ENCODE measurements around the gene CMTM7.

- TF ChIP-seq CTCF (IDR thresholded peaks at IDR 0.05): no peak
- no peak for TF ChIP-seq POLR2AphosphoS5 (IDR thresholded peaks at IDR 0.05)
Observed at GRCh38 chr3:32405711-32406323, 14.2 kb downstream of the CMTM7 start.
